Activated effector memory CD4-positive, alpha-beta T cell treated with Interleukin-2 at 50 U/mL for 16 hours (primary cell): ENCODE data around the gene ULBP2.
A peak's percentile ranks its signal among the peaks of the same experiment; 100 is the strongest.
"Not testable (repeated sequence)": the region's sequence is repeated elsewhere in the genome, so short reads cannot be mapped to it uniquely, and the experiment has no call there.

ENCODE experiments used
- DNase-seq: peaks from one replicate; pipeline ENCODE4 v3.0.0-alpha.2; 2020

ULBP2 gene

GRCh38 chr6:149909701-149910470 lies 31.9 kb upstream of the ULBP2 start:
- no peak for DNase-seq

GRCh38 chr6:149910721-149911151 lies 31.1 kb upstream of the ULBP2 start:
- no peak for DNase-seq

- DNase-seq: not testable (repeated sequence)
Observed at GRCh38 chr6:149912680-149913079, 29.1 kb upstream of the ULBP2 start.

- no peak for DNase-seq
Observed at GRCh38 chr6:149913085-149913484, 28.7 kb upstream of the ULBP2 start.

- no peak for DNase-seq
Observed at GRCh38 chr6:149913540-149914240, 28.1 kb upstream of the ULBP2 start.

- DNase-seq: no peak
Observed at GRCh38 chr6:149915970-149916865, 25.6 kb upstream of the ULBP2 start.

GRCh38 chr6:149917679-149918078 lies 24.1 kb upstream of the ULBP2 start:
- DNase-seq: no peak

GRCh38 chr6:149918151-149918905 lies 23.5 kb upstream of the ULBP2 start:
- DNase-seq: no peak

GRCh38 chr6:149919126-149919833 lies 22.5 kb upstream of the ULBP2 start:
- not testable (repeated sequence) for DNase-seq

GRCh38 chr6:149919834-149920225 lies 22.0 kb upstream of the ULBP2 start:
- DNase-seq: no peak

GRCh38 chr6:149921361-149921760 lies 20.5 kb upstream of the ULBP2 start:
- no peak for DNase-seq

- DNase-seq: not testable (repeated sequence)
Observed at GRCh38 chr6:149922091-149922490, 19.7 kb upstream of the ULBP2 start.

GRCh38 chr6:149922642-149923326 lies 19.0 kb upstream of the ULBP2 start, which contains the start of gene RAET1G:
Gene RAET1G, minus strand, starts transcription at chr6:149923121. Its CDS starts 111 bp downstream, at chr6:149923010.
- DNase-seq: peak; percentile 76

- DNase-seq: no peak
Observed at GRCh38 chr6:149923327-149923986, 18.4 kb upstream of the ULBP2 start.

GRCh38 chr6:149924206-149924932 lies 17.4 kb upstream of the ULBP2 start:
- DNase-seq: no peak

- DNase-seq: no peak
Observed at GRCh38 chr6:149924933-149925252, 16.9 kb upstream of the ULBP2 start.

- no peak for DNase-seq
Observed at GRCh38 chr6:149925253-149925973, 16.4 kb upstream of the ULBP2 start.

GRCh38 chr6:149925974-149926777 lies 15.6 kb upstream of the ULBP2 start:
- DNase-seq: peak; percentile 61
